Measurements from ENCODE around the gene CIAO2B.
"Not testable (repeated sequence)": the region's sequence is repeated elsewhere in the genome, so short reads cannot be mapped to it uniquely, and the experiment has no call there.

CIAO2B gene

DNA sequence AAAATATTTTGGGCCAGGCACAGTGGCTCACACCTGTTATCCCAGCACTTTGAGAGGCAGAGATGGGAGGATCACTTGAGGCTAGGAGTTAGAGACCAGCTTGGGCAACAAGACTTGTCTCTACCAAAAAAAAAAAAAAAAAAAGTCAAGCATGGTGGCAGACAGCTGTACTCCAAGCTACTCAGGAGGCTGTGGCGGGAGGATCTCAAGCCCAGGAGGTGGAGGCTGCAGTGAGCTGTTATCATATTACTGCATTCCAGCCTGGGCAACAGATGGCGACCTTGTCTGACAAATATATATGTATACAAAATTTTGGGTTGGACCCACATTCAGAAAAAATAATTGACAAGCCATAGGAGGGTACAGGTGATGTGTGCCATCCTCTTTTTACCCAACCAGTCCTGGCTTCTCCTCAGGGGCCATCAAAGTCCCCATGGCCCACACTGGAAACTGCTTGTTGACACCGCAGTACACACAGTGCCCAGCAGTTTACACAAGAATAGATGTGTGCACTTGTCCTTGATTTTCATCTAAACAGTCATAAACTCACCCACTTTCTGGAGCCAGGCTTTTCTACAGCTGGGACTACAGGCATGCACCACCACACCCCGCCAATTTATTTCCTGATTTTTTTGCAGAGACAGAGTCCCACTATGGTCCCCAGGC is 2.8 kb upstream of the CIAO2B start:
- no peak for DNase-seq

DNA sequence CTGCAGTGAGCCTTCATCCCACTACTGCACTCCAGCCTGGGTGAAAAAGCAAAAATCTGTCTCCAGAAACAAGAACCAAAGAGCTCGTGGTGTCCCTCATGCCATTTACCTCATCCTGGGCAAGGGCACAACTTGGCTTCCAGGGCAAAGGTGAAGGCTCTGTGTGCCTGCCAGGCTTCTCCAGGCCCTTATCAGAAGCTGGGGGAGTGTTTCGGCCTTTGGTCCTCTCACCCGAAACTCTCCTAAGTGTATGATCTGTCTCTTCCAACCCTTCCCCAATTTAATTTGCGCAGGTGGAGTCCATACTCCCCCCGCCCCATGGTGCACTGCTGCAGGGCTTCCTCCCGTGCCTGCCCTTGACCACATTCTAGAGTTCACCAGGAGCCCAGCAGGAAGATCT is 2.3 kb upstream of the CIAO2B start:
- no peak for DNase-seq

DNA sequence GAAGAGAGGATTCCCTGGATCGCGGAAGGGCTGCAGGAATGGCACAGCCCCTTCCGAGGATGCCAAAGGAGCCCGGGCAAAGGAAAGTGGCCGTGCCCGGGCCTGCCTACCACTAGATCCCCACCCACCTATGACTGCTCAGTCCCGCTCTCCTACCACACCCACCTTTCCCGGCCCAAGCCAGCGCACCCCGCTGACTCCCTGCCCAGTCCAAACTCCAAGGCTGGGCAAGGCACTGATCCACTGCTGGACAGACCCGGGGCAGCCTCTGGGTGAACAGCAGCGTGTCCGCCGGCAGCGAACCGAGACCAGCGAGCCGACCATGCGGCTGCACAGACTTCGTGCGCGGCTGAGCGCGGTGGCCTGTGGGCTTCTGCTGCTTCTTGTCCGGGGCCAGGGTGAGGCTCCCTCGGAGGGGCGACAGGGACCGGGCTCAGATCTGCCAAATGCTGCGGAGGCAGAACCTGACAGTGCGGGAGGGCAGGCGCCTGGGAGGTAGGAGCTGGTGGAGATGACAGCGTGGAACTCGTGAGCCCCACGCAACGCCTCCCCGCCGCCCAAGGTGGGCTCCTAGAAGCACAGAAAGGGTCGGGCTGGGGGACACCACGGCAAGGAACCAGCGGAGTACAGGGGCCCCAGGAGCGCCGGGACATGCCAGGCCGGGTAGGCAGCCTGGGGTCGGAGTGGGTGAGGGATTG is 1.3 kb upstream of the CIAO2B start, which contains the start of gene CES2:
Gene CES2, plus strand, starts transcription at position 203 of the 698 bp plus-strand sequence. Its CDS starts 120 bp downstream, at position 323.
- DNase-seq = no peak

DNA sequence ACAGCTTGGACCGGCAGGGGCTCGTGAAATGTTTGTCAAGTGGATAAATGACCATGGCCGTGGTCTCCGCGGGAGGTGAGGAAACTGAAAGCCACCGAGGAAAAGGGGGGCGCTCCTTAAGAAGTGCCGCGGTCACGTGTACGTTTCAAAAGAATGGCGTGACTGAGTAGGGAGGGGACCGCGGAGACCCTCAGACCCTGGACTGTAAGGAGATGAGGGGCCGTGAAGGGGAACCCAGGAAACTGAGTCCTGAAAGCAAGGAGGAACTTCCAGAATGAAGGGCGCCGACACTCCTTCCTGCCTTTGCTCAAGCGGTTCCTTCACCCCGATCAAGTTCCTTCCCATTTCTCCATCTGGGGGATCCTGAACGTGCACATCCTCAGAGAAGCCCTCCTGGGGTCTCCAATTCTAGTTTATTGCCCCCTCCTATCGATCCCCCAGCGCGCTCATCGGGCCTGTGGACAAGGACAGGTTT is 674 bp upstream of the CIAO2B start:
- DNase-seq = not testable (repeated sequence)

DNA sequence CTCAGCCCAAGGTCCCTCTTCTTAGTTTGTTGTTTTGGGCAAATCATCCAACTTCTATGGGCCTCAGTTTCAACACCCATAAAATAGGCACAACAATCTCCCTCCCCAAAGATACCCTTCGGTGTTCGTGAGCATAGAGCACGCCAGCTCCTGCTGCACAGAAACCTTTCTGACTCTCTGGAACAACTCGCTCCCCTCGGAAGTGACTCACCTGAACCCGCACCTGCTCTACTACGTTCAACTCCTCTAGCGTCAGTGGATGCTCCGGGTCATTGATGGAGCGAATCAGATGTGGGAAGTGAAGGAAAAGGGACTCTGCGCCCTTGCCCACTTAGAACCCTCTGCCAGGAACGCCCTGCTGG is 445 bp downstream of the CIAO2B start:
- no peak for DNase-seq

DNA sequence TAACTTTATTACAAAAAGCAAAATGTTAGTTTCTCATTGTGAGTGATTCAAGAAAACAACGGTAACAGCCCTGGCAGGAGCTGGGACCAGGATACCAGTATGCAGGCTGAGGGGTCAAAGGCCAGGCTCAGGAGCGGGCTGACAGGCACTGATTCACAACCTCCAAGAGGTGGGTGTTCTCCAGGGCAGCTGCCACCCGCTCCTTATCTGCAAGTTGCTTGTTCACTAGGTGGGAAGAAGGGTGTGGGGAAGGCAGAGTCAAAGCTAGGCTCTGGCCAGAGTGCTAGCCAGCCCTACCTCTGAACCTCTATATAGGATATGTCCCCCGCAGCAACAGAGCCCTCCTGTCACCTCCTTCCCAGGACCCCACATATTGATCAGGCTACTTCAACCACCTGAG is 2.1 kb downstream of the CIAO2B start:
- no peak for DNase-seq

DNA sequence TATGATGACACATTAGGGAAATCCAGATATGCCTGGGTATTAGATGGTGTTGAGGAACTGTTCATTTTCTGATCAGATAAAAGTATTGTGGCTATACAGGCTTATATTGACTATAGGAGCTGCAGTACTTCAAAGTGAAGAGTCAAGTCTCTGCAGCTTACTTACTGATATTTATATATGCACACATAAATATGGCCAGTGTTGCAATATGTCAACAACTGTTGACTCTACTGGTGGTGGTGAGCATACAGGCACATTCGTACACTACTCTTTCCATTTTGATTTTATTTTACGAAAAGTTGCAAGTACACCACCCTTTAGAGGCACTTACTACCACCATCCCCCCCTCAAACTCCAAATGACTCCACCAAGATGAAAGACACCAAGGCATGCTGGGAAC is 2.5 kb downstream of the CIAO2B start:
- DNase-seq = no peak

DNA sequence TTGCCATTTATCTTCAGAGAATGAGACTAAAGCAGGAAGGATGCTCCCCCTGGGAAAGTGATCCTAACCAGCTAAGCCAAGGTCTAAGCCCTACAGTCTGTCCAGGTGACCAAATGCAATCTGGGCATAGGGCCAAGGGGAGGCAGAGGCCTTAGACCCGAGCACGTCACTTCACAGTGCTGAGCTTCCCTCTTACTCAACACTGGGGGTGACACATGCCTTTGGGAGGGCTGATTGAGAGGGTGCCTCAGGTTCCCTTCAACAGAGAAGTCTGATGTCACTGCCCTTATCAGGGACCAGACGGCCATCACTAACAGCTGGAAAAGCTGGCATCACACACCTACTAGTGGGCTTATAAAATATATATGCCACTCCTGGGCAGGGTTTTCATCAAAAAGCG is 4.0 kb downstream of the CIAO2B start:
- no peak for DNase-seq

DNA sequence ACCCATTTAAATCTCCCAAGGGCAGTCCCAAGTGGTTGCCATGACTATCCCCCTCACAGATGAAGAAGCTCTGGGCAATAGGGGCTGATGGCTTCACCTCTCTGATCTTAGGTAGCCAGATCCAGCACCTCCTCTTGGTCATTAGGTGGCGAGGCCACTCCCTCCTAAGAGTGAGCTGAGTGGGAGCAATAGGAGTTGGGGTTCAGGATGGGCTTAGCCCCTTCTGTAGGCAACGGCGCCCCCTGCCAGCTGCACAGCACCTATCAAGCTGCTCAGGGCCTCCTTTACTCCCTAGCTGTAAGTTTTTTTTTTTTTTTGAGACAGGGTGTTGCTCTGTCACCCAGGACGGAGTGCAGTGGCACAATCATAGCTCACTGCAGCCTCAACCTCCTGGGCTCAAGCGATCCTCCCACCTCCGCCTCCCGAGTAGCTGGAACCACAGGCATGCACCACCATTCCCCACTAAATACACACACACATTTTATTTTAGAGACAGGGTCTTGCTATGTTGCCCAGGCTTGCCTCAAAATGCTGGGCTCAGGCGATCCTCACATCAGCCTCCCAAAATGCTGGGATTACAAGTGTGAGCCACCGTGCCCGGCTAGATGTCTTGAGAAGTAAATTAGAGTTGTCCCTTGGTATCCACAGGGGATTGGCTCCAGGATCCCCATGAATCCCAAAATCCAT is 5.4 kb downstream of the CIAO2B start:
- no peak for DNase-seq

DNA sequence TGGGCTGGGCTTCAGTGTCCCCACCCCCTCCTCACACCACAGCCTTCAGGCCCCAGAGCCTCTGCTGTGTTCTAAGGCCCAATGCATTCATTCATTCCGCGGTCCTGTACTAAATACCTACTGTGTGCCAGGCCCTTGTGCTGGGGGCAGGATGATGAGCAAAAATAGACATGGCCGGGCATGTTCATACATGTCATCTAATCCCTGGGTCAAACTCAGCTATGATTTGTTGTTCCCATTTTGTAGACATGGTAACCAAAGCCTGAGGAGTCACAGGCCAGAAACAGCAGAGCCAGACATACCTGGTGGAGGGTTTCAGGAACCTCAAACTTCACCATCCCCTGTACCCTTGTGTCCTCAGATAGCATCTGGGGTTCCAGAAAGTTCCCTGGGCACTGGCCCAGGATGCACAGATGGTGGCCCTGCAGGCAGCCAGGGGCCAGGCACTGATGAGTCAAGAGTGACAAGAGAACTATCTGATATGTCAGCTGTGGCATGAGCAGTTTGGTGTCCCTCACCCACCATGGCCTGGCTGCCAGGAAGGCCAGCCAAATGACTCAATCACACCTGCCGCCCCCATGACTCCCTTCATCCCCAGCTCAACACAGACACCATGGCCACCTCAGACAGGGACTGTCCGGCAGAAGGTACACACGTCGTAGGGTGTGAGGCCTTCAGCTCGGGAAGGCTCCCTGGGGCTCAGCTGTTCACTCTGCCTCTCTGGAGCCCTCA is 6.1 kb downstream of the CIAO2B start:
- no peak for DNase-seq

DNA sequence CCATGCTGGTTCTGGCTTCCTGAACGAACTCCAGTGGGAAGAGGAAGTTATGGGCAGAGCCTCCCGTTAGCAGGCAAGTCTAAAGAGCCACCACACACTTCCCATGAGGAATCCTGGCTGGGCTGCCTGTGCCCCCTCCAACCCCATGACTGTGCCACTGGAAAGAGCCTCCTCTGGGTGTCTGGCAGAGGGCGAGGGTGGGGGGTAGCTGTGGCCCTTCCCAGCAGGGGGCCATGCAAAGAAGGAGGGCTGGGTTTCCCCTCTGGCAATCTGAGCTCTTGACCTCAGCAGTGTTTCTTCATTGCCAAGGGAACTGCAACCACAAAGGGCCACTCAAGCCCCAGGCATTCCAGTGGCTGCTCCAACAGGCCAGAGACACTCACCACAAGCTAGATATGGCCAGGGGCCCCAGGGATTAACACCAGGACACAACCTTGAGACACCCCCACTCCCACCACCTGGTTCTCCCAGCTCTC is 7.2 kb downstream of the CIAO2B start:
- DNase-seq = peak; percentile 9

DNA sequence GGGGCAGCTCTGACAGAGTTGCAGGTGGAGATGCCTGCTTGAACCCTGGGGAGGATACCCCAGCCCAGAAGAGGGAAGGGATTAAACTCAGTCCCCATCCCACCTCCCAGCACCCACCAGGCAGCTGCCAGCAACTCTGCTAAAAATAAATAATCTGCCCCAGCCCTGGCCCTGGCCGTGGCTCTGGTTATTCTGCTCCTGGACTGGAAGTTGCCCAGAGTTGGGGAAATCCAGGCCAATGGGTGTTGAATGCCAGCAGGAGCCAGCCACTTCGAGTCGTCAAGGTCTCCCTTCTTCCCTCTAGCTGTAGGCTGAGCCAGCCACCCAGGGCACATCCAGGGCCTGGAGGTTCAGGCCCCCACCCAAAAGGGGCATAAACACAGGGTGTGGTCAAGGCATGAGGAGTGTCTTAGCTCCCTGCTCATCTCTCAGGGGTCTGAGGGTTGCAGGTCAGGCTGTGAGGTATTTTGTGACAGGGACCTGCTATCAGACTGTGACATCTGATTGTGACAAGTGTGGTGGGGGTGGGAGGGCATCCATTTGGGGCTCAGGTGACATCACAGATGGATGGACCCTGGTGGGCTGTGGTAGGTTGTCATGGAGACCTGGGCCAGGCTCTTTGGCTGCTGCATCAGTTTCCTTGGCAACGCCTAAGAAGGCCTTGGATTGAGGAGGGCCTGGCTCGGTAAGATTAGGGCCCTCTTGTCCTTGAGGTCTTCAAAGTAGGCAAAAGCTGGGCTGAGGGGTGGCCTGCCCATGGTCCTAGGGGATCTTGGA is 7.8 kb downstream of the CIAO2B start:
- DNase-seq = no peak

DNA sequence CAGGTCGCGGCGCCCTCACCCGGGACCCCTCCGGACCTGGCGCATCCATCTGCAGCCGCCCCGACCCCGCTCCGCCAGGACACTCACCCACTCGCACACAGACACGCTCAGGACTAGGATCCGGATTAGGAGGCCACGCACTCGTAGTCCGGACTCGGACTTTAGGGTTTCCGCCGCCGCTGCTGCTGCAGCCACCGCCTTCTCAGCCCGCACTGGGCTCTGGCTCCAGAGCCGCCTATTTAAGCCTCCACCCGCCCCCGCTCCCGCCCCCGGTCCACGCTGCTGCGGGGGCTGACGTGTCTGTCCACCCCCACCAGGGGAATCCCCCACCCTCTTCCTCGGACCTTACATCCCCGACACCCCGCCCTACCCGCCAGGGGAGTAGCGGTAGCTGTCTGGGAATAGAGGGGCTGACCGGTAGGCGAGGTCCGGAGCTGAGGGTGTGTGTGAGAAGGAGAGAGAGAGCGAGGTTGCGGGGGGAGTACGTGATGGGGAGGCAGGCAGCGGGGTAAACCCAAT is 8.8 kb downstream of the CIAO2B start, which contains the start of gene RRAD:
Gene RRAD, minus strand, starts transcription at position 214 of the 519 bp plus-strand sequence. CDS start 356 bp downstream, outside the sequence.
- DNase-seq = no peak

DNA sequence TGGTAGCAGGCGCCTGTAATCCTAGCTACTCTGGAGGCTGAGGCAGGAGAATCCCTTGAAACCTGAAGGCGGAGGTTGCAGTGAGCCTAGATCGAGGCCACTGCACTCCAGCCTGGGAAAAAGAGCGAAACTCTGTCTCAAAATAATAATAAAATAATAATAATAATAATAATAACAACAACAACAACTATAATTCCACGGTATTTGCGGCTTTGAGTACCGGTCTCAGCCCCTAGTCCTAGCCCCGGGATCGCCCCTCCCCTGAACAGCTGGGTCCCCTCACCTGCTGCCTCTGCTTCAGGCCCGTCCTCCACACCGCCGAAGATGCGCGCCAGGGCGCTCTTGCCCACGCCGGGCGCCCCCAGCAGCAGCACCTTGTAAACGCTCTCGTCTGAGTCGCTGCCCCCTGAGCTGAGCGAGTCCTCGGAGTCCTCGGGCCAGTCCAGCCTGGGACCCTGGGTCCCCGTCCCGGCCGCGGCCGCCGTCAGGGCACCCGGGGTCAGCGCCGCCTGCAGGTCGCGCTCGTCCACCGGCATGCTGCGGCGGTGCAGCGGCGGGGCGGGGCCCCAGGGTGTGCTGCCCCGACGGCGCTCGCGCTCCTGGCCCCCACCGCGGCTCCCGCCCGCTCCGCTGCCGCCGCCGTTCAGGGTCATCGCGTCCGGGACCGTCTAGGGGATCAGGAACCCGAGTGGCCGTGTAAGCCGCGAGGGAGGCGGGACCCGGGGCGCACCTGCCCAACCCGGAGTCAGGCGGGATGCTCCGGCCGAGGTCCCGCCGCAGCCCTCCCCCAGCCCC is 9.5 kb downstream of the CIAO2B start:
- DNase-seq = no peak

DNA sequence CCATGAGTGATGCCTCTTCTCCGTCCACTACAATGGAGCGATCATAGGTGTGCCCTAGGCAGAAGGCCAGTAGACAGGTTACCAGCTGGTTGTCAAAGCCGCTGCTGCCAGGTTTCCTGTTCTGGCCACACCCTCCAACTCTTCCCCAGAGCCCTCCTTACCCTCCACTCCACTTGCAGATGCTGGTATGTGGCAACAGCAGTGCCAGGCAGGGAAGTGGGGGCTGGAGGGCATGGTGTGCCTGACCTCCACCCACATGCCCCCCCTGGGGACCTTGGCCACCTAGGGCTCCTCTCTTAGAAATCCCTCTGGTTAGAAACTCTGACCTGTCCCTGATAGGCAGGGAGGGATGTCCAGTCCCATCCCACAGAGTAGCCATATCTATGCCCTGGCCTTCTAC is 10.3 kb downstream of the CIAO2B start:
- no peak for DNase-seq

DNA sequence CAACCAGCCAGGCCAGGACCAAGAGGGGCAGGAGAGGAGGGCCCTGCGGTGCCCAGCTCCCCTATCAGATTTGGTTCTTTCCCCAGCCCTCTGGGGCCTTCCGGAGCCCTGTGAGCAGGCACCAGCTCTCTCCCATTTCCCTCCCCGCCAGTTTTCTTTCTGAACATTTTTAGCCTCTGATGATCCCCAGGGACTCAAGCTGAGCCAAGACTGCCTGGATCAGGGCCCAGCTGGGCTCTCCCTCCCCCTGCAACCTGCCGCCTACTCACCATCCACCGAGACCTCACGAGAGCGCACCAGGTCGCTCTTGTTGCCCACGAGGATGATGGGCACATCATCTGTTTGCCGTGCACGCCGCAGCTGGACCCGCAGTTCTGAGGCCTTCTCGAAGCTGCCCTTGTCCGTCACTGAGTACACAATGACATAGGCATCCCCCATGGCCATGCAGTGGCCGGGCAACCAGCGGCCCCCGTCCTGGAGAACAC is 10.9 kb downstream of the CIAO2B start:
- no peak for DNase-seq

DNA sequence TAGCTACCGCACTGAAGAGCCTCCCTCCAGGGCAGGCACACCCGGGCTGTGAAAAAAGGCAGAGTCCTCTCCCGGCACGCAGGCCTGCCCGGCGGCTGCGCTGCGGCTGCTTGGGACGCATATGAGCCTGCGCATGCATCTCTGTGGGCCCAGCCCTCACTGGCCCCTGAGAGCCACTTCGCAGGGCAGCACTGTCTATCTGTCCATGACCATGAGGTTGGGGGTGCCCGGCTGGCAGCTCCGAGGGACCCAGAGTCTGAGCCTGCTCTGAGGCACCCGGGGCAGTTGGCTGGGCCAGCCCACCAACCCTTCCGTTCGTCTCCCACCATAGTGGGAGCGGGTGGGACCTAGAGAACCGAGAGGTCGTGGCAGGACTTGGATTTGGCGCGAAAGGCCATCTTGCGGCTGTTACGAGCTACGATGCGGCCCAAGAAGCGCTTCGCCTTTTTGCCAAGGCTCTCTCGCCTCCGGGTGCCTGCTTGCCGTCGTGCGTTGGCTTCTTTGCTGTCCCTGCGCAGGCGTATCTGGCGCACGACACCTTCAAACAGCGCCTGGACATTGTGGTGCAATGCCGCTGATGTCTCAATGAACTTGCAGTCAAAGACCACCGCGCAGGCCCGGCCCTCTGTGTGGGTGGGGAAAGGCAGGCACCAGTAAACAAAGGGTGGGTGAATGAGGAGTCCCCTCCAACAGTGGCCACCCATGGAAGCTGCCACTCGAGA is 12.3 kb downstream of the CIAO2B start:
- no peak for DNase-seq

DNA sequence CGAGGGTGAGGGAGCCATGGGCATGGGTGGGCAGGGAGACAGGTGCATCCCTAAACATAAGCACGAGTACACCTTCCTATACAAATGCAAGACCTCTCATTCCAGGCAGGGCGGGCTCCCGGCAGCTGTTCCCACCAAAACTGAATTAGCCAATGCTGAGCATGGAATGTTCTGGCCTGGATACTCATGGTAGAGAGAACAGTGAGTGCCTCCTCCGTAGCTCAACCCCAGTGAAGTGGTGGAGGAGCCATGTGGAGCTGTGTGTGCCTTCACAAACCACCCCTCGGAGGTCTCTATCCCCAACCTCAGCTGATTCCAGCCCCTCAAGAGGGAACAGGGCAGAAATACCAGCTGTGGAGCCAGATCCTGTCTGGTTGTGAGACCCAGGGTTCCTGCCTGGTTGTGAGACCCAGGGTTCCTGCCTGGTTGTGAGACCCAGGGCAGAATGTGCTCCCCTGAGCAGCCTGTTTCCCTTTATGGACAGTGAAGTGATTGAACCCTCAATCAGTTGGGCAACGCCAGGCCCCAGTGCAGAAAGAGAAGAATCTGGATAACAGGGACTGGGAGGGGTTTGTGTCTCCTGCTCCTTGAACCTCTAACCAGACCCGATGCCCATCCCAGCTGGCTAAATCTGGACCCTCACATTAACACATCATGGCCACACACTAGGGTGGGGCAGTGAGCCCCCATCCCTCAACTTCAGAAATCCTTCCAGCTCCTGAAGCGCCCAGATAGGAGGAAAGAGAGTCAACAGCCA is 13.1 kb downstream of the CIAO2B start:
- DNase-seq = no peak

DNA sequence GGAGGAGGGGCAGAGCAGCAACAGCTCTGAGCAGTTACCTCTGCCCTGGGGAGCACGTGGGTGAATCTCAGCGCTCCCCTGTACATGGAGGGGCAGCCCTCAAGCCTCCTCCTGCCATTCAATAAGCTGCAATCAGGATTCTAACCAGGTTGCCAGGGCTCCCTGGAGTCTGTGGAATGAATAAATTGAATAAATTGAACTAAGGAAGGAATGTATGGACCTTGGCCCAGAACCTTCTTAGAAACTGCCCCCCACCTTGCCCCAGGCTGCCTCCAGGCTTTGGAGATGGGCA is 14.0 kb downstream of the CIAO2B start:
- DNase-seq = no peak
